ENCODE measurements around the gene PCDHB5. TPM values are rescaled to one million over a fixed set of nuclear protein-coding genes. Genes with fewer than 3 reads are reported as not detected.
"Not testable (repeated sequence)": the region's sequence is repeated elsewhere in the genome, so short reads cannot be mapped to it uniquely, and the experiment has no call there.

PCDHB5 gene
- total RNA-seq, 1 experiment from 2014 or later: 2.9 TPM

DNA sequence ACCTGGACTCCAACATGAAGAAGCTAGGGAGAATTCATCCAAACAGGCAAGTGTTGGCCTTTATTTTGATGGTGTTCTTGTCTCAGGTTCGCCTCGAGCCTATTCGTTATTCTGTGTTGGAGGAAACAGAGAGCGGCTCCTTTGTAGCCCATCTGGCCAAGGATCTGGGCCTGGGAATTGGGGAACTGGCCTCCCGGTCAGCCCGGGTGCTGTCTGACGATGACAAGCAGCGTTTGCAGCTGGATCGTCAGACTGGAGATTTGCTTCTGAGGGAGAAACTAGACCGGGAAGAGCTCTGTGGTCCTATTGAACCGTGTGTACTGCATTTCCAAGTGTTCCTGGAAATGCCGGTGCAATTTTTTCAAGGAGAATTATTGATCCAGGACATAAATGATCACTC is 13.0 kb upstream of the PCDHB5 start:
- WGBS (ENCODE audit: extremely low coverage, insufficient read length, low lambda C conversion rate): no CpG with 5 or more reads among the region's 12 CpGs
- Histone ChIP-seq H2AK5ac (ENCODE audit: insufficient read length, low read length) (no peak overlapping the region), H3K79me2 (ENCODE audit: insufficient read depth, low read length) (no peaks in the 10 kb centered on the region), H3K56ac (ENCODE audit: insufficient read length, low read depth, low read length) (no peak overlapping the region), H2BK120ac (ENCODE audit: low read depth, low read length, poor library complexity, severe bottlenecking) (no peak overlapping the region), H3T11ph (ENCODE audit: low read length) (no peak overlapping the region), H3K18ac (ENCODE audit: insufficient read length, low read depth, low read length) (no peak overlapping the region), H2AFZ (ENCODE audit: low read length) (no peak overlapping the region), H3K14ac (ENCODE audit: insufficient read depth, low read length) (no peak overlapping the region), H2BK12ac (ENCODE audit: insufficient read length, low read depth, low read length) (no peak overlapping the region), H3K4me1 (ENCODE audit: insufficient read depth, low read length) (no peaks in the 10 kb centered on the region), H3K9me3 (ENCODE audit: control insufficient read depth, low read depth, low read length) (no peaks in the 10 kb centered on the region), H3K4ac (ENCODE audit: low read depth, low read length) (no peak overlapping the region), H3K4me2 (ENCODE audit: insufficient read depth, insufficient read length, low read length) (no peak overlapping the region), H2BK15ac (ENCODE audit: low read depth, low read length) (no peak overlapping the region), H3K23ac (ENCODE audit: insufficient read length, low read depth, low read length) (no peak overlapping the region), H3K27ac (ENCODE audit: insufficient read length, low read depth, low read length) (no peak overlapping the region), H3K79me1 (ENCODE audit: insufficient read depth, low read depth, low read length, poor library complexity, severe bottlenecking) (no peaks in the 10 kb centered on the region), H4K8ac (replicated peaks; ENCODE audit: insufficient read length, low read depth, low read length) (no peak overlapping the region), H2BK20ac (ENCODE audit: low read depth, low read length, poor library complexity, severe bottlenecking) (no peak overlapping the region), H4K91ac (ENCODE audit: insufficient read length, low read depth, low read length) (no peak overlapping the region), H3K23me2 (ENCODE audit: insufficient read length, low read depth, low read length, poor library complexity, severe bottlenecking) (no peaks in the 10 kb centered on the region), H3K27me3 (ENCODE audit: insufficient read depth, low read length) (no peaks in the 10 kb centered on the region), H4K20me1 (ENCODE audit: control insufficient read depth, insufficient read depth, insufficient read length) (no peaks in the 10 kb centered on the region), H3K9ac (ENCODE audit: extremely low read depth, insufficient read length, low read length) (no peak overlapping the region), H2BK5ac (ENCODE audit: insufficient read length, low read length) (no peak overlapping the region), H4K5ac (ENCODE audit: insufficient read length, low read depth, low read length) (no peak overlapping the region)
- peaks cover 8 to 15% of the 10 kb centered on the region in 2 experiments; a peak in 4 of 5 replicates for H3K9me3 Mint-ChIP-seq
- H3K27ac Mint-ChIP-seq: no peak overlapping the region
- H3K4me1 Mint-ChIP-seq: peaks cover 2 to 5% of the 10 kb centered on the region in 2 experiments; a peak in 2 of 4 replicates
- TF ChIP-seq CTCF (conservative IDR thresholded peaks at IDR 0.05): no peak
- H3K27me3 Mint-ChIP-seq (ENCODE audit: low read depth): no peaks in the 10 kb centered on the region
- peak overlapping the region in 1 of 2 experiments; percentile 34; a peak in 1 of 5 replicates for H3K4me3 Mint-ChIP-seq
- H3K36me3 Mint-ChIP-seq (ENCODE audit: insufficient read depth in 1 of 3, low read depth in 3 of 3): peaks cover 8 to 23% (median 14%) of the 10 kb centered on the region in 3 experiments
- DNase-seq: peak; percentile 28

- no CpG with 5 or more reads among the region's 73 CpGs for WGBS (ENCODE audit: extremely low coverage, insufficient read length, low lambda C conversion rate)
- H3K4ac ChIP-seq (ENCODE audit: low read depth, low read length): not testable (repeated sequence)
- H3K4me1 Mint-ChIP-seq: peaks cover 10 to 13% of the 10 kb centered on the region in 2 experiments
These were observed 11.4 kb upstream of the PCDHB5 start for GRCh38 chr5:141123396-141124135.

More at GRCh38 chr5:141123396-141124135, 11.4 kb upstream of the PCDHB5 start:
- not testable (repeated sequence) for H2BK120ac ChIP-seq (ENCODE audit: low read depth, low read length, poor library complexity, severe bottlenecking); H3K9ac ChIP-seq (ENCODE audit: extremely low read depth, insufficient read length, low read length); H3K79me2 ChIP-seq (ENCODE audit: insufficient read depth, low read length); H3K56ac ChIP-seq (ENCODE audit: insufficient read length, low read depth, low read length); H3K23me2 ChIP-seq (ENCODE audit: insufficient read length, low read depth, low read length, poor library complexity, severe bottlenecking); H3K4me3 Mint-ChIP-seq; H3K4me1 ChIP-seq (ENCODE audit: insufficient read depth, low read length); H3K27me3 ChIP-seq (ENCODE audit: insufficient read depth, low read length); H3K27ac Mint-ChIP-seq; H3K9me3 ChIP-seq (ENCODE audit: control insufficient read depth, low read depth, low read length); H3K79me1 ChIP-seq (ENCODE audit: insufficient read depth, low read depth, low read length, poor library complexity, severe bottlenecking); H3K23ac ChIP-seq (ENCODE audit: insufficient read length, low read depth, low read length); H3K27me3 Mint-ChIP-seq (ENCODE audit: low read depth); H2AK5ac ChIP-seq (ENCODE audit: insufficient read length, low read length); H2AFZ ChIP-seq (ENCODE audit: low read length); H4K5ac ChIP-seq (ENCODE audit: insufficient read length, low read depth, low read length); H4K20me1 ChIP-seq (ENCODE audit: control insufficient read depth, insufficient read depth, insufficient read length); H3T11ph ChIP-seq (ENCODE audit: low read length); H3K14ac ChIP-seq (ENCODE audit: insufficient read depth, low read length); H2BK12ac ChIP-seq (ENCODE audit: insufficient read length, low read depth, low read length); H3K27ac ChIP-seq (ENCODE audit: insufficient read length, low read depth, low read length); H3K18ac ChIP-seq (ENCODE audit: insufficient read length, low read depth, low read length); H3K4me2 ChIP-seq (ENCODE audit: insufficient read depth, insufficient read length, low read length); H2BK5ac ChIP-seq (ENCODE audit: insufficient read length, low read length); H2BK20ac ChIP-seq (ENCODE audit: low read depth, low read length, poor library complexity, severe bottlenecking); H4K91ac ChIP-seq (ENCODE audit: insufficient read length, low read depth, low read length); H4K8ac ChIP-seq (replicated peaks; ENCODE audit: insufficient read length, low read depth, low read length); DNase-seq; H2BK15ac ChIP-seq (ENCODE audit: low read depth, low read length)
- H3K9me3 Mint-ChIP-seq: peaks cover 7 to 17% of the 10 kb centered on the region in 2 experiments; a peak in 4 of 5 replicates
- H3K36me3 Mint-ChIP-seq (ENCODE audit: insufficient read depth in 1 of 3, low read depth in 3 of 3): peaks cover 8 to 23% (median 14%) of the 10 kb centered on the region in 3 experiments

Data from H9 (cell line).